ENCODE data around the gene COPB2.
"Not testable (repeated sequence)": the region's sequence is repeated elsewhere in the genome, so short reads cannot be mapped to it uniquely, and the experiment has no call there.

Gene COPB2

DNA sequence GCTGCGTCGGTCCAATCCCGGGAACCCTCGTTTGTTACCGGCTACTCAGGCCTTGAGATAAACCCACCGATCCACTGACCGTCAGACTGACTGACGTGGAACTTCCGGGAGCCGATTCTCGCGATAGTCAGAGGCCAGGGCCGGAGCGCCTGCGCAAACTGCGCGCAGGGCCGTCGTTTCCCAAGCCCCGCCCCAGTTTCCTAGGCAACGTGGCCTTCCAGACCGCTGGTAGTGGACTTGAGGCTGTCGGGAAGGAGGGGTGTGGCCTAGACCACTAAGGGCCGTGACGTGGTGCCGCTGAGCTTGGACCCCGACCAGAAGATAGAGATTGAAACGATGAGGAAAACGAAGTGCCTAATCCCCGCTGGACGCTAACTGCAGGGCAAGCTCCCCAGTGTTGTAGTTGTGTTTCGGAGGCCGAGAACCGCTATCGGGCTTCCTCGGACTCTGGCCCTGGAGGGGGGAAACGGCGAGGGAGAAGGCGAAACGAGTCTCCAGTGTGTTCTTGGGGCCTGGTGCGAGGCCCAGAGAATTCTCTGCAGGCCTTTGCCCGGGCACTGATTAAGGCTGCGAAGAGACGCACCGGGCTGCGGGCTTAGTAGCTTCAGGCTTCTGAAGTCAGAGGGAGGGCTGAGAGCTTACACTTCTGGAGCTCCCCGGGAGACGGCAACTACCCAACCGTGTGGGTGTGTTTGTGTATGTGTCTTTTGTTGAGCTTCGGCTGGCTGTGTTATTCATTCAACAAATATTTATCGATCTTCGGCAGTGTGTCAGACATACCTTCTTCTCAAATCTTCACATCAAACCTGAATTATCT is at the start of gene COPB2:
COPB2 (minus strand) TSS at position 96 of the 817 bp plus-strand sequence. CDS start 97 bp downstream, outside the sequence.
- Mint-ChIP-seq H3K36me3 (no peaks in the 10 kb centered on the region), H3K4me1 (ENCODE audit: low read depth) (peaks cover 48% of the 10 kb centered on the region), H3K27me3 (no peaks in the 10 kb centered on the region), H3K4me3 (peak within 1 kb of the TSS; percentile 99), H3K27ac (peak within 1 kb of the TSS; percentile 96), H3K9me3 (ENCODE audit: low read depth) (no peaks in the 10 kb centered on the region)

DNA sequence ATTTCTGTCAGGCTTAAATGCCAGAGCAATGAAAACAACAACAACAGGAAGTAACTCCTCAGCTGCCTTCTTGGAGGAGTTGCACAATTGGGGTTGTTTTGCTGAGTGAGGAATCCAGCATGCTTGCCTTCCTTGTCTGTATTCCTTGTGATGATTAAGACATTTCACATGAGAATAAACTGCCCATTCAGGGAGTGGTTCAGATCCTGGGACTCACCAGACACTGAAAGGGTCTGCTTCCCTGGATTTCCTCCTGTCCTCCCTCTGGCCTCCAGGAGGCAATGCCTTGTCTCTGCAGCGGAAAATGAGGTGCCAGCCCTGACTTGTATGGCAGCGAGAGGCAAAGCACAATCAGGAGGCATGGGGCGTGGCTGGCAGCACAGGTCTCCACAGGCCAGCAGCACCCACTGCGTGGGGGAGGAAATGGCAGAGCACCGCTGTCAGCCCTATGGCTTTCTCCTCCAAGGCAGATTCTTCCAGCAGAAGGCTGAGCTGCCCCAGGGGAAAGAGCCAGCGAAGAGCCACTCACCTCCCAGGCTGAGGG is 45.4 kb upstream of the COPB2 start:
- Mint-ChIP-seq H3K9me3 (ENCODE audit: low read depth) (no peaks in the 10 kb centered on the region), H3K4me1 (ENCODE audit: low read depth) (no peaks in the 10 kb centered on the region), H3K4me3 (no peak overlapping the region), H3K36me3 (peaks cover 13% of the 10 kb centered on the region), H3K27ac (no peak overlapping the region), H3K27me3 (no peaks in the 10 kb centered on the region)

DNA sequence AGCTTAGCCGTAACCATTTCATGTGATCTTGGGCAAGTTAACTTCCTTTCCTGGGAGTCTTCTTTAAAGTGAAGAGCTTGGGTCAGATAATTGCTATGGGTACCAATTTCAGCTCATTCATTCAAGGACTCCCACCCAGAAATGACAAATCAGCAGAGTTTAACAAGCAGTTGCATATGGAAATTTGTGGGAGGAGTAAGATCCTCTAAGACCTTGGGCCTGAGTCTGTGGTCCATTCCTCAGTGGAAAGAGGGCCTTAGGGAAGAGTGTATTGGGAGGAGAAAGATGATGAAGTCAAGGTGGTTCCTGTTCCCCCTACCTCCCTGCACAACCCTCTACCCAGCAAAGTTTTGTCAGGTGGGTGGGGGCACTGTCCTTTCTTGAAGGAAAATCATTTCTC is 44.8 kb upstream of the COPB2 start:
- Mint-ChIP-seq H3K4me3 (no peak overlapping the region), H3K36me3 (peaks cover 13% of the 10 kb centered on the region), H3K27ac (no peak overlapping the region), H3K9me3 (ENCODE audit: low read depth) (no peaks in the 10 kb centered on the region), H3K4me1 (ENCODE audit: low read depth) (no peaks in the 10 kb centered on the region), H3K27me3 (no peaks in the 10 kb centered on the region)

DNA sequence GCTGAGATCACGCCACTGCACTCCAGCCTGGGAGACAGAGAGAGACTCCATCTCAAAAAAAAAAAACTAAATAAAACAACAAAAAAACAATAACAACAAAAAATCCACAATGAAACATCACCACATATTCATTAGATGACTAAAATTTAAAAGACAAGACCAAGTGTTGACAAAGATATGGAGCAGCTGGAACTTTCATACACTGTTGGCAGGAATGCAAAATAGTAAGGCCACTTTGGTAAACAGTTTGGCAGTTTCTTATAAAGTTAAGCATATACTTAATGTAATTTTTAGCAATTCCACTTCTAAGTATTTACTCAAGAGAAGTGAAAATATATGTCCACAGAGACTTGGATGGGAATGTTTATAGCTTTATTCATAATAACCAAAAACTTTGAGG is 43.6 kb upstream of the COPB2 start:
- Mint-ChIP-seq H3K4me1 (ENCODE audit: low read depth) (no peaks in the 10 kb centered on the region), H3K9me3 (ENCODE audit: low read depth) (no peaks in the 10 kb centered on the region), H3K36me3 (peaks cover 10% of the 10 kb centered on the region), H3K27ac (no peak overlapping the region), H3K27me3 (no peaks in the 10 kb centered on the region), H3K4me3 (no peak overlapping the region)

DNA sequence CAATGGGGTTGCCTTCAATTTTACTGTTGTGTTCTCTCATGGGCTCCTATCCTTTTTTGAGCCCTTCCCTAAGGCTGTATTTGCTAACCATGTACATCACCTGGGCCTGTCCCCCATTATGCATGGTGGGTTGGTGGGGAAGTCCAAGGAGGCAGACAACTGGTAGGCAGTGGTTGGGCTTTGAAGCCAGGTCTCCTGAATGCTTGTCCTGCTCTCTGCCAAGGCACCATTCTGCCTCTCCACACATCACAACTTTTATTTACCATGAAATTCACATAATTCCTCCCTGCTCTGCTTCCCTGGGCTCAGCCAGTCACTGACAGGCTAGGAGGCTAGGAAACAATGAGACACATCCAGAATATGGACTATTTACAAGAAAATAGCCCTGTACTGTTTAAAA is 41.0 kb upstream of the COPB2 start:
- Mint-ChIP-seq H3K27ac (no peak overlapping the region), H3K36me3 (peaks cover 6% of the 10 kb centered on the region), H3K9me3 (ENCODE audit: low read depth) (no peaks in the 10 kb centered on the region), H3K4me3 (no peak overlapping the region), H3K4me1 (ENCODE audit: low read depth) (peaks cover 2% of the 10 kb centered on the region), H3K27me3 (no peaks in the 10 kb centered on the region)

DNA sequence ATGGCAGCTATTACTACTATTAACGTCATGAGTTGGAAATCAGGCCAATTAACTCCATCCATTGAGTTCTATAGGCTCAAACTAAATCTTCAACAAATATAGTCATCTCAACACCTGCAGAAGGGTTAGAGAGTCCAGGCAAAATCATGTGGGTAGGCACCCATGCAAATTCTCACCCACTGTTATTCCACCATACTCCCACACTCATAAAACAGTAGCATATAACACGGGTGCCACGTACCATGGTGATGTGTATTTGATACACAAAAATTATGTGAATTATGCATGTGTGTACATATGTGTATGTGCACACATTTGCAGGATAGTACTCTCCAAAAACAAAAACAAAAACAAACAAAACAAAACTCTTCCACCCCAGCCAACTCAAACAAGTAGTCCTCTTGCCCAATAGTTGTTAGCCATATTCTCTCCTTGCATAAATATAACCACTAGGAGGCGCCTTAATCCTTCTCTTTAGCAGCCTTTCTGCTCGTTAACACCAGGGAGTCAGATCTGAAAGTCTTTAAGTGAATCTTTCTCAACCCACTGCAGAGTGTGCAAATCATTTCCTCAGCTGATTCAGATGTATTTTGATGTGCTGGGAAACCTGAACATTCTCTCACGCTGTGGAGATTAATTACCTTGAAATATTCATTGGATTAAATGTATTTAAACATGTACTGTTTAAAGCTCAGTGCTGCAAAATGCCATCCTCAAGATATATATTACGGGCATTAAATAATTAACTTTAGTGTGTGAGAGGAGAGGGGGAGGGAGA is 38.0 kb upstream of the COPB2 start:
- no peak overlapping the region for H3K27ac Mint-ChIP-seq
- H3K4me1 Mint-ChIP-seq (ENCODE audit: low read depth): peaks cover 2% of the 10 kb centered on the region
- H3K4me3 Mint-ChIP-seq: no peak overlapping the region
- no peaks in the 10 kb centered on the region for H3K27me3 Mint-ChIP-seq
- H3K9me3 Mint-ChIP-seq (ENCODE audit: low read depth): no peaks in the 10 kb centered on the region
- peaks cover 18% of the 10 kb centered on the region for H3K36me3 Mint-ChIP-seq

DNA sequence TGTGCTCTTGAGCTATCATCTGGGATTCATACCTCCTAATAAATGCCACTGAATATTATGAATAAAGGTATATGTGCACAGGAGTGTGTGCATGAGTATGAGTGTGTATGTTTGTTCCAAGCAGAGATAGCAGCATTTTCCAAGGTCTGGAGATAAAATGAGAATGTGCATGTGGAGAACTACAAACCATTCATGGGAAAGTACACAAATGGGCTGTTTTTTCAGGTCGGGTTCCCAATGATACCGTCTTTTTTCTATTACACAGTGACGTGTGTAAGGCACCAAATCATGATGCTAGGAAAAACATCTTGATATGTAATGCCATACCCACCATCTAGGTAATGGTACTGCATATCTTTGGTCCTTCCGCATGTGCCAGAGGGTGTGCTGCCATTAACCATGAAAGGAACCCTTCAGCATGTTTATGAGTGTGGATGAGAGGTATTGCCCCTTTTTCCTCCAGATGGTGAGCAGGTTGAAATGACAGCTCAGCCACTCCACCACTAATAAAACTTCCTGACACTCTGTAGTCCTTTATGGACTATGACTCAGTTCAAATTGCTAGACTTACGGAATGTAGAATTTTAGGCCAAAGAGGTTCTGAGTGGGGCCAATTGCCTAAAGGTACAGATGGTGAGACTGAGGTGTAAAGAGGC is 36.4 kb upstream of the COPB2 start:
- peaks cover 2% of the 10 kb centered on the region for H3K4me1 Mint-ChIP-seq (ENCODE audit: low read depth)
- H3K36me3 Mint-ChIP-seq: peaks cover 17% of the 10 kb centered on the region
- no peaks in the 10 kb centered on the region for H3K27me3 Mint-ChIP-seq
- H3K27ac Mint-ChIP-seq: no peak overlapping the region
- H3K4me3 Mint-ChIP-seq: no peak overlapping the region
- H3K9me3 Mint-ChIP-seq (ENCODE audit: low read depth): no peaks in the 10 kb centered on the region

DNA sequence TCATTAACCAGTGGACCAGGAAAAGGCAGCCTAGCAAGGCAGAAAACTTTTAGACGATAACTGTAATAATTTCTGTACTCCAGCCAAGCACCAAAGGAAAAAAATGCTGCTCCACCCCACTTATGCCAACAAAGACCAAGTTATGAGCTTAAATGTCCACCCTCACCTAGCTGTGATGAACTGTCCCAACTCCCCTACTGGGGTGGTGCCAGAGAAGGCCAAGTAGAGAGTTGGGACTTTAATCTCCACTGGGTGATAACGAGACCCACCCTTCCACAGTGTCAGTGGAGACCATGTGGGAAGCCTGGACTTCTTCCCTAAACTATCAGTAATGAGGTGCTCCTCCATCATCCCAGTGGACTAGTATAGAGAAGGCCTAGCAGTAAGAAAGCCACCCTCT is 33.8 kb upstream of the COPB2 start:
- Mint-ChIP-seq H3K4me1 (ENCODE audit: low read depth) (peaks cover 2% of the 10 kb centered on the region), H3K27ac (no peak overlapping the region), H3K27me3 (no peaks in the 10 kb centered on the region), H3K4me3 (no peak overlapping the region), H3K36me3 (peaks cover 17% of the 10 kb centered on the region), H3K9me3 (ENCODE audit: low read depth) (no peaks in the 10 kb centered on the region)

DNA sequence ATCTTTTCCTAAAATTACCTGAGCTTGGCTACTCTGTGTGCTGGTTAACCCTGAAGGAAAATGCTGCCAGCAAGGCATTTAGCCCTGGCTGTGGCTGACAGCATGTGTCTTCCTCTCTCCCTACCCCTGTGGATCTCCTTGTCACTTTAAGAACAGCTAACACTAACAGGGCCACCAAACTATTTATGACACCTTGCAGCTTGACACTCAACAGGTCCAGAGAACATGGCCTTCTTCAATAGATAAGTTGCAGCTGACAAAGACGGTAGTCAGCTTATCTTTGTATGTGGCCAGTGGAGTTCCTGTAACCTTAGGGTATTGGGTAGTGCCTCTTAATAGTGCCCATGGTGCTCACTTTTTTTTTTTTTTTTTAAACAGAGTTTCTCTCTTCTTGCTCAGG is 32.0 kb upstream of the COPB2 start:
- Mint-ChIP-seq H3K9me3 (ENCODE audit: low read depth) (peaks cover 15% of the 10 kb centered on the region), H3K4me3 (no peak overlapping the region), H3K4me1 (ENCODE audit: low read depth) (no peaks in the 10 kb centered on the region), H3K27ac (no peak overlapping the region), H3K27me3 (no peaks in the 10 kb centered on the region), H3K36me3 (peaks cover 32% of the 10 kb centered on the region)

DNA sequence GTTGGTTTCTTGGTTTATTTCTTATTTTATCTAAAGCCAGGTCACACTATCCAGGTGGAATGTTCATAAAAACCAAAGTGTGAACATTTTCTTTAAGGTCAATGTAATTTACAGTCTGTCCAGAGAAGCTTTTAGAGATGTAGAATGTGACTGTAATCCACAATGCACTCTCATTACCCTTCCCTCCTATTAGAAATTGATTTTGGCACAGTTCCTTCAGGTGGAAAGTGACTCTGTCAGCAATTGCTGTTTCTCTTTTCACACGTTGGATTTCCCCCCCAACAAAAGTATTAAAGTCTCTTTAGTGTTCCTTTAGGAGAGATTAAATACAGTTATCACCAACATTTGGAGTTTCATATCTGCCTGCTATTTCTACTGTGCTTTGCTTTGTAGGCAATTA is 31.6 kb upstream of the COPB2 start:
- Mint-ChIP-seq H3K27ac (no peak overlapping the region), H3K4me3 (no peak overlapping the region), H3K9me3 (ENCODE audit: low read depth) (peaks cover 19% of the 10 kb centered on the region), H3K36me3 (peaks cover 35% of the 10 kb centered on the region), H3K27me3 (no peaks in the 10 kb centered on the region), H3K4me1 (ENCODE audit: low read depth) (no peaks in the 10 kb centered on the region)

DNA sequence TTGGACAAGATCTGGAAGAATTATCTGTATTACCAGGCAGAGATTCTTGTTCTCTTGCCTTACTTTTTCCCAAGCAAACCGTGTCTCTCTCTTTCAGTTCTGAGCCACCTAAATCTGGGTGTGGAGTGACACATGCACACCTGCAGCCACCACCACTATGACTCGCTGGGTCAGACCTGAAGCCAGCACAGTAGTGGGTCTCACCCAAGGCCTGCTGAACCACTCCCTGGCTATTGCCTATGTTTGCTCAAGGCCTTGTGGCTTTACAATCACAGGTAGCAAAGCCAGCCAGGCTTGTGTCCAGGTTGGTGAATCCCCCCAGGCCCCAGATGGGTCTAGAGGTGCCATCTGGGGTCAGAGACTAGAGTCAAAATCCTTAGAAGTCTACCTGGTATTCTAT is 28.7 kb upstream of the COPB2 start:
- no peaks in the 10 kb centered on the region for H3K27me3 Mint-ChIP-seq
- H3K4me1 Mint-ChIP-seq (ENCODE audit: low read depth): no peaks in the 10 kb centered on the region
- no peak overlapping the region for H3K27ac Mint-ChIP-seq
- H3K4me3 Mint-ChIP-seq: no peak overlapping the region
- H3K36me3 Mint-ChIP-seq: peaks cover 47% of the 10 kb centered on the region
- peaks cover 42% of the 10 kb centered on the region for H3K9me3 Mint-ChIP-seq (ENCODE audit: low read depth)

DNA sequence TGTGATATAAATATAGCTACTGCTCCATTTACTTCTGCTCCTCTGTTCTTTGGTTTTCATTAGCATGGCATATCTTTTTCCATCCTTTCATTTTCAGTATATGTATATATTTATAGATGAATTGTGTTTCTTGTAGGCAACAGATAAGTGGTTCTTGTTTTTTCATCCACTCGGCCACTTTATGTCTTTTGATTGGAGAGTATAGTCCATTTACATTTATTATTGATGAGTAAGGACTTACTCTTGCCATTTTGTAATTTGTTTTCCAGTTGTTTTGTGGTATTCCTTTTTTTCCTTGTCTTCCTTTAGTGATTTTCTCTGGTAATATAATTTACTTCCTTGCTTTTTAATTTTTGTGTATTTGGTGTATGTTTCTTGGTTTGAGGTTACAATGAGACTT is 26.8 kb upstream of the COPB2 start:
- Mint-ChIP-seq H3K36me3 (peaks cover 44% of the 10 kb centered on the region), H3K27me3 (no peaks in the 10 kb centered on the region), H3K9me3 (ENCODE audit: low read depth) (peaks cover 59% of the 10 kb centered on the region), H3K4me3 (no peak overlapping the region), H3K27ac (no peak overlapping the region), H3K4me1 (ENCODE audit: low read depth) (no peaks in the 10 kb centered on the region)

DNA sequence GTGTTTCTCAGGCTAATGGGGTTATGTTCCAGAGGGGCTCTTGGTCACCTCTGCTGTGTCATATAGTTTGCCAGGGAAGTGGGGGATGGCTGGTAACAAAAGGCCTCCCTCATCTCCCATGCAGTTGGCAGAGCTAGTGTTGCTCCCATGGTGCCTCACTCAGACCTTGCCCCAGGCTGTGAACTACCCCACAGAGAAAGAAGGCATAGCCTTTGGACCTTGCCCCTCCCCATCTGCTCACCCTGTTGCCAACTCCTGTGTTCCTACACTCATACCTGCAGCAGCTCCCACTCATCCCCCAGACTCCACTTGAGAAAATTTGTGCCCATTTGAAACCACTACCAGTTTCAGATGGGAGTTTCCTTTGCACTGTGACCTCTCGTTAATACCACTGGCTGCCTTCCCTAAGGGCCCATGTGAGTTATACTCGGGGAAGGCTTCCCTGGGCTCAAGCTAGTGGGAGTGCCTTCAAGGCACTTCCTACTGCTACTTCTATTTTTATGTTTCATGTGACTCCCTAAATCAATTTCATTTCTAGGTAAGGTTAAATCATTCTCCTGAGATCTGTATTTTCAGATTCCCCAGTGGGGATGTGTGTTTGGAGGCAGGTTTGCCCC is 25.3 kb upstream of the COPB2 start:
- Mint-ChIP-seq H3K9me3 (ENCODE audit: low read depth) (peaks cover 66% of the 10 kb centered on the region), H3K27me3 (no peaks in the 10 kb centered on the region), H3K4me1 (ENCODE audit: low read depth) (no peaks in the 10 kb centered on the region), H3K27ac (no peak overlapping the region), H3K36me3 (peaks cover 43% of the 10 kb centered on the region), H3K4me3 (no peak overlapping the region)

DNA sequence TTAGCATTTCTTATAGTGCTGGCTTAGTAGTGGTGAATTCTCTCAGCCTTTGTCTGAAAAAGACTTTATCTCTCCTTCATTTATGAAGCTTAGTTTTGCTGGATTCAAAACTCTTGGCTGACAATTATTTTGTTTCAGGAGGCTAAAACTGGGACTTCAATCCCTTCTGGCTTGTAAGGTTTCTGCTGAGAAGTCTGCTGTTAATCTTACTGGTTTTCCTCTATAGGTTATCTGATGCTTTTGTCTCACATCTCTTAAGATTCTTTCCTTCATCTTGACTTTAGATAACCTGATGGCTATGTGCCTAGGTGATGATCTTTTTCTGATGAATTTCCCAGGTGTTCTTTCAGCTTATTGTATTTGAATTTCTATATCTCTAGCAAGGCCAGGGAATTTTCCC is 23.4 kb upstream of the COPB2 start:
- H3K36me3 Mint-ChIP-seq: peaks cover 42% of the 10 kb centered on the region
- not testable (repeated sequence) for H3K4me3 Mint-ChIP-seq; H3K4me1 Mint-ChIP-seq (ENCODE audit: low read depth); H3K27ac Mint-ChIP-seq; H3K27me3 Mint-ChIP-seq
- peaks cover 65% of the 10 kb centered on the region for H3K9me3 Mint-ChIP-seq (ENCODE audit: low read depth)

DNA sequence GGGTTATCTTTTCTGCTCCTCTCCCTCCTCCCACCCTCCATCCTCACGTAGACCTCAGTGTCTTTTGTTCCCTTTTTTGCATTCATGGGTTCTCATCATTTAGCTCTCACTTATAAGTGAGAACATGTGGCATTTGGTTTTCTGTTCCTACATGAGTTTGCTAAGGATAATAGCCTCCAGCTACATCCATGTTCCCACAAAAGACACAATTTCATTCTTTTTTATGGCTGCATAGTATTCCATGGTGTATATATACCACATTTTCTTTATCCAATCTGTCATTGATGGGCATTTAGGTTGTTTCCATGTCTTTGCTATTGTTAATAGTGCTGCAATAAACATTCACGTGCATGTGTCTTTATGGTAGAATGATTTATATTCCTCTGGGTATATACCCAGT is 11.7 kb upstream of the COPB2 start:
- Mint-ChIP-seq H3K9me3 (ENCODE audit: low read depth) (peaks cover 13% of the 10 kb centered on the region), H3K36me3 (peaks cover 32% of the 10 kb centered on the region)
- not testable (repeated sequence) for H3K4me1 Mint-ChIP-seq (ENCODE audit: low read depth); H3K4me3 Mint-ChIP-seq; H3K27me3 Mint-ChIP-seq; H3K27ac Mint-ChIP-seq

All from activated naive CD8-positive, alpha-beta T cell (primary cell).